Skeletal muscle tissue (tissue), 4 donors: ENCODE measurements around the gene ZNF536. TPM values are rescaled to one million over a fixed set of nuclear protein-coding genes. Genes with fewer than 3 reads are reported as not detected.

Experiments
- H3K27ac ChIP-seq: one replicate; pipeline ENCODE4 v1.7.0; 2013; ENCODE audit warnings: mild to moderate bottlenecking, low read depth, low read length, inconsistent platforms
- H3K27me3 ChIP-seq, 3 donors: one replicate each; pipeline ENCODE4 v1.7.0; 2013; ENCODE audit warnings: low read length in 3 of 3; ENCODE audit not compliant: control insufficient read depth in 3 of 3, insufficient read depth in 3 of 3
- H3K36me3 ChIP-seq, 3 donors: one replicate each; pipeline ENCODE4 v1.7.0; 2013; ENCODE audit warnings: low read length in 3 of 3; ENCODE audit not compliant: control insufficient read depth in 3 of 3, insufficient read depth in 3 of 3
- H3K4me1 ChIP-seq, 3 donors: one replicate each; pipeline ENCODE4 v1.7.0; 2013; ENCODE audit warnings: low read length in 3 of 3, mild to moderate bottlenecking in 3 of 3; ENCODE audit not compliant: control insufficient read depth in 3 of 3, insufficient read depth in 3 of 3
- H3K4me3 ChIP-seq, 3 donors: one replicate each; pipeline ENCODE4 v1.7.0; 2013; ENCODE audit warnings: low read length in 3 of 3
- H3K9ac ChIP-seq, 3 donors: one replicate each; pipeline ENCODE4 v1.7.0; 2013; ENCODE audit warnings: low read length in 3 of 3, mild to moderate bottlenecking in 3 of 3, moderate library complexity in 2 of 3, low read depth in 1 of 3
- H3K9me3 ChIP-seq, 3 donors: one replicate each; pipeline ENCODE4 v1.7.0; 2013; ENCODE audit warnings: low read length in 3 of 3; ENCODE audit not compliant: control insufficient read depth in 3 of 3
- total RNA-seq: library from RNA; depleted of rRNA; stranded (reverse); fragments of >200 nt; gene quantifications from one replicate; pipeline ENCODE4 v1.2.3, GENCODE V29; 2014
- donor health status: Osteomylitis.

Gene ZNF536
- total RNA-seq, 1 donor from 2014 or later: 3.1 TPM

DNA sequence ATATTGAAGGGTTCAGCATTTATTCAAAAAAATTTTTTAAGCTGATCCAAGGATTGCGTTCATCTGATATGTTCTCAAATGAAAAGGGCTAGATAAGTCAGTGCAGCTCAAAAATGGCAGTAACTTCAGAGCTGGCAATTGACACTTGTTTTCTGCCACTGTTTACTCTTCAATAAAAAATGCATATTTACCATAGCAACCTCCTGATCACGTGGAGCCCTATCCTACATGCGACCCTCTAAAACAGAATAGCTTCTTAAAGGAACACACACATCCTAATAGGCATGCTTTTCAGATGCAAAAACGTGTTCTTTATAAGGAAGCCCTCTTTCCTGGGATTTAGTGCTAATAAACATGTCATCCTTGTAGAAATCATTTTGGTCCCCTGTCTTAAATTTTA, 150.2 kb downstream of the ZNF536 start:
- no peak overlapping the region for H3K9ac ChIP-seq
- no peak overlapping the region for H3K27ac ChIP-seq
- no peaks in the 10 kb centered on the region for H3K9me3 ChIP-seq
- H3K4me3 ChIP-seq: no peak overlapping the region
- H3K36me3 ChIP-seq: no peaks in the 10 kb centered on the region
- H3K4me1 ChIP-seq: no peaks in the 10 kb centered on the region
- H3K27me3 ChIP-seq: peaks cover 0 to 4% (median 0%) of the 10 kb centered on the region in 3 donors

DNA sequence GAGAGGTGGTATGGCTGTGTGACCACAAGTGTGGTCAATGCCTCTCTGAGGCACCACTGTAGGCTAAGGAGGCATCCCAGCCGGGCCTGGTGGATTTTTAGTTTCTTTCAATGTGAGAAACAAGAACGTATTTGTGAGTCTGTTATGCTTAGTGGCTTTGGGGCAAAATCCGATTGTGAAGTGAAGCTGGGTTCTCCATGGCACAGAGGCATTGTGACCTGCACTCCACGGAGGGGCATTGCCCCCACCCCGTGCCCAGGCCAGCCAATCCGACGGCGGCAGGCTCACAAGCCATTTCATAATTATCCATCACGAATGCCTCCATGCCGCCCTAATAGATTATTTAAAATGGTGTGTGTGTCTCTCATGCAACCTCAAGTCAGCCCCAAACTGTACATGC, 151.6 kb downstream of the ZNF536 start:
- H3K27ac ChIP-seq: no peak overlapping the region
- peaks cover 0 to 4% (median 2%) of the 10 kb centered on the region in 3 donors for H3K27me3 ChIP-seq
- H3K36me3 ChIP-seq: no peaks in the 10 kb centered on the region
- H3K4me1 ChIP-seq: no peaks in the 10 kb centered on the region
- H3K9ac ChIP-seq: no peak overlapping the region
- H3K9me3 ChIP-seq: no peaks in the 10 kb centered on the region
- H3K4me3 ChIP-seq: no peak overlapping the region

DNA sequence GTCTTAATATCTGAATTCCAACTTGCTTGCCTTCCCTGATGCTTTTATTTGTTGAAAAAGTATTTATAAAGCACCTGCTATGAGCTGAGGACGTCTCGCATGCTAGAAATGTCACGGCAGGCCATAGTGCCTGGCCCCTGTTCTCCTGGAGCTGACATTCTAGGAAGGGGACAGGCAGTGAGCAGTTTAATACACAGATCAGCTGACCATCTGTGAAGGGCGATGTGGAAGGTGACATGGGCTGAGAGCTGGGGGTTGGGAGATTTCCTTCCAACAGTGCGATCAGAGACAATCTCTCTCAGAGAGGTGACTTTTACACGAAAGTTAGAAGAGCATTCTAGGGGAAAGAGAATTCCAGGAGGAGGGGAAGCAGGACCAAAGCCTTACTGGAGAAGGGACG, 153.2 kb downstream of the ZNF536 start:
- Histone ChIP-seq H3K36me3 (no peaks in the 10 kb centered on the region), H3K4me1 (no peaks in the 10 kb centered on the region), H3K4me3 (no peak overlapping the region), H3K27me3 (peaks cover 0 to 2% (median 0%) of the 10 kb centered on the region in 3 donors), H3K9ac (no peak overlapping the region), H3K27ac (no peak overlapping the region), H3K9me3 (no peaks in the 10 kb centered on the region)

GRCh38 chr19:30528919-30529318, 156.7 kb downstream of the ZNF536 start:
- Histone ChIP-seq H3K27ac (no peak overlapping the region), H3K9me3 (no peaks in the 10 kb centered on the region), H3K4me3 (no peak overlapping the region), H3K36me3 (no peaks in the 10 kb centered on the region), H3K9ac (no peak overlapping the region), H3K4me1 (no peaks in the 10 kb centered on the region), H3K27me3 (peaks cover 0 to 2% (median 0%) of the 10 kb centered on the region in 3 donors)

DNA sequence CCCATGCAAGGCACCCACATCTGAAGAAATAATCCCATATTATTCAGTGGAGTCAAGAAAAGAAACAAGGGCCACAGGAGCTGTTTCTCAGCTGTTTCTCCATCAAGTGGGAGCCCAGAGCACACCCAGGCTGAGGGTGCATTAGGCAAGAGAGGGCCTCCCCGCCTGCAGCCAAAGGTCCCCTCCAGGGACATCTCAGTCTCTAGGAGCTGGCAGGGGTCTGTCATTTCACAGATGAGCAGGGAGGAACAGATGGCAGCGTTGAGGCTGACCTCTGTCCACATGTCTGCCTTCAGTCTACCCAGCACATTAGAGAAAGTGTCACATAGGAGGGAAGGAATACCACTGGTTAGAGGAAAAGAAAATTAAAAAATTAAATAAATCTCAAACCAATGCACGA, 157.7 kb downstream of the ZNF536 start:
- no peaks in the 10 kb centered on the region for H3K9me3 ChIP-seq
- no peak overlapping the region for H3K27ac ChIP-seq
- H3K27me3 ChIP-seq: peaks cover 0 to 2% (median 0%) of the 10 kb centered on the region in 3 donors
- no peaks in the 10 kb centered on the region for H3K36me3 ChIP-seq
- H3K9ac ChIP-seq: no peak overlapping the region
- no peaks in the 10 kb centered on the region for H3K4me1 ChIP-seq
- H3K4me3 ChIP-seq: no peak overlapping the region

DNA sequence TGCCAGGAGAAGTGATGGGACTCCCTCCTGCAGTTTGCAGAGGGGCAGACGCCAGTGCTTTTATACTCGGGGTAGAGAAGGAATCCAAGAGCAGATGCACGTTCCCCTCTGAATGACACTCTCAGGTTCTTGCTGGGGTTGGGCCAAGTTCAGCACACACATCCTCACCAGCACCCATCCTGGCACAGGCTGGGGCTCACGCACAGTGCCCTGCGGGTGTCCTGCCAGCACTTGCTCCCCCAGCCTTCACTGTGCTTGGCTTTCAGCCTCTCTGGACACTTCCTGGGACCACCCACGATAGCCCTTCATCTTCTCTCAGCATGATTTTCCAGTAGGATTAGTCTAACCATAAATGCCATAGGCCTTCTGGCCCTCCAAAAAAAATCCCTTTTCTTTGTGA, 158.6 kb downstream of the ZNF536 start:
- Histone ChIP-seq H3K9me3 (no peaks in the 10 kb centered on the region), H3K4me1 (no peaks in the 10 kb centered on the region), H3K27me3 (peaks cover 0 to 2% (median 0%) of the 10 kb centered on the region in 3 donors), H3K9ac (no peak overlapping the region), H3K36me3 (no peaks in the 10 kb centered on the region), H3K4me3 (no peak overlapping the region), H3K27ac (no peak overlapping the region)

- Histone ChIP-seq H3K27ac (no peak overlapping the region), H3K4me1 (no peaks in the 10 kb centered on the region)
These were observed 162.8 kb downstream of the ZNF536 start for GRCh38 chr19:30535011-30535410.

GRCh38 chr19:30536975-30537374, 164.8 kb downstream of the ZNF536 start:
- Histone ChIP-seq H3K27ac (no peak overlapping the region), H3K9me3 (peaks cover 0 to 2% (median 0%) of the 10 kb centered on the region in 3 donors), H3K27me3 (peaks cover 0 to 8% (median 0%) of the 10 kb centered on the region in 3 donors), H3K9ac (no peak overlapping the region), H3K36me3 (no peaks in the 10 kb centered on the region), H3K4me1 (no peaks in the 10 kb centered on the region), H3K4me3 (no peak overlapping the region)

More at GRCh38 chr19:30535011-30535410, 162.8 kb downstream of the ZNF536 start:
- no peaks in the 10 kb centered on the region for H3K9me3 ChIP-seq
- no peak overlapping the region for H3K9ac ChIP-seq
- peaks cover 0 to 1% (median 0%) of the 10 kb centered on the region in 3 donors for H3K27me3 ChIP-seq
- no peak overlapping the region for H3K4me3 ChIP-seq
- no peaks in the 10 kb centered on the region for H3K36me3 ChIP-seq

DNA sequence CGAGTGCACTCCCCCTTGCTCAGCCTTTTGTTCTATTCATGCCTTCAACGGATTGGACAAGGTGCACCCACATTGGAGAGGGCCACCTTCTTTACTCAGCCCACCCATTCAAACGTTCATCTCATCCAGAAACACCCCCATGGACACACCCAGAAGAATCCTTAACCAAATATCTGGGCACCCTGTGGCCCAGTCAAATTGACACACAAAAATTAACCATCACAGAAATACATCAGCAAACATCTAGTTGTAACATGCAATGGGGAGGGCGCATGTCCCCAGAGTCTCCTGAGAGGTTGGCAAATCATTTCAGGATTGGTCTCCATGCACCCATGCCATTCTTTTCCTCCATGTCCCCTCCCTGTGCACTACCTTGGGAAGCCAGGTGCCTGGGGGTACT, 167.1 kb downstream of the ZNF536 start:
- Histone ChIP-seq H3K27me3 (peaks cover 0 to 8% (median 0%) of the 10 kb centered on the region in 3 donors), H3K9me3 (peaks cover 0 to 2% (median 0%) of the 10 kb centered on the region in 3 donors), H3K27ac (no peak overlapping the region), H3K4me3 (no peak overlapping the region), H3K36me3 (no peaks in the 10 kb centered on the region), H3K9ac (no peak overlapping the region), H3K4me1 (no peaks in the 10 kb centered on the region)

- H3K9me3 ChIP-seq: peaks cover 0 to 2% (median 0%) of the 10 kb centered on the region in 3 donors
- H3K9ac ChIP-seq: no peak overlapping the region
- no peak overlapping the region for H3K27ac ChIP-seq
- no peaks in the 10 kb centered on the region for H3K4me1 ChIP-seq
- H3K4me3 ChIP-seq: no peak overlapping the region
- H3K27me3 ChIP-seq: peaks cover 0 to 8% (median 0%) of the 10 kb centered on the region in 3 donors
- H3K36me3 ChIP-seq: no peaks in the 10 kb centered on the region
These were observed 167.8 kb downstream of the ZNF536 start for GRCh38 chr19:30539981-30540380.
